Jurkat, Clone E6-1 (cell line): Measurements from ENCODE around the gene CERS5.
"Not testable (repeated sequence)": the region's sequence is repeated elsewhere in the genome, so short reads cannot be mapped to it uniquely, and the experiment has no call there.

Source experiments
- DNase-seq: peaks from one replicate; pipeline ENCODE4 v3.0.0-alpha.2; 2011; ENCODE audit warnings: low read depth, low spot score
- H3K4me3 ChIP-seq: 2 replicates; pipeline ENCODE4 v1.5.1; 2011; ENCODE audit warnings: mild to moderate bottlenecking, low read length, control low read depth, moderate library complexity

The CERS5 gene

DNA sequence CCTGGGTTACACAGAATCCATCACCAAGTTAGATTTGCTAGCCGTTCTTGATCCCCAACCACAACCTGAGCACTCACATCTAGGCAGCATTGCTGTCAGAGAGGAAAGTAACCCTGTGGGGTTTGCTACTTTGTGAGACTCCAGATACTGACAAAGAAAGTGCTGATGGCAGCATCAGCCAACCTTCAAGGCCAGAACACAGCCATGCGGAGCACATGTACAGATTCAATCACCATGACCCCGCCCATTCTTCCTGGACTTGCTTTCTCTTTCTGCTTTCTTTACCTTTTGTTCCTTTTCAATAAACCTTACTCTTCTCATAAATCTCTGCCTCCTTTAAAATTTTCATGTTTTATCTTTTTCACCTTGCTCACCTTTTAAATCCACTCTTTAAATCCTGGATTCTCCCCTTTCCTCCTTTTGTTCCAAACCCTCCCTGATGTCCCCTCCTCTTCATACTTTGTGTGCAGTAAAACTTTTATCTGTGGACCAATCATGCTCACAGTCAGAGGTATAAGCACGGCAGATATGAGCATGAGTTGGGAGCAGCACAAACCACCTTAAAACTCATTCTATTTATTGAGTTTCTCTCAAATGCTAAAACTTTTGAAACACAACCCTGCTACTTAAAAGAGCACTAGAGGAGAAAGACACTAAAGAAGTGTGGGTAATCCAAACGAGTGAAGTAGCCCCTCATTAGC is 21.9 kb upstream of the CERS5 start:
- no peak for DNase-seq

DNA sequence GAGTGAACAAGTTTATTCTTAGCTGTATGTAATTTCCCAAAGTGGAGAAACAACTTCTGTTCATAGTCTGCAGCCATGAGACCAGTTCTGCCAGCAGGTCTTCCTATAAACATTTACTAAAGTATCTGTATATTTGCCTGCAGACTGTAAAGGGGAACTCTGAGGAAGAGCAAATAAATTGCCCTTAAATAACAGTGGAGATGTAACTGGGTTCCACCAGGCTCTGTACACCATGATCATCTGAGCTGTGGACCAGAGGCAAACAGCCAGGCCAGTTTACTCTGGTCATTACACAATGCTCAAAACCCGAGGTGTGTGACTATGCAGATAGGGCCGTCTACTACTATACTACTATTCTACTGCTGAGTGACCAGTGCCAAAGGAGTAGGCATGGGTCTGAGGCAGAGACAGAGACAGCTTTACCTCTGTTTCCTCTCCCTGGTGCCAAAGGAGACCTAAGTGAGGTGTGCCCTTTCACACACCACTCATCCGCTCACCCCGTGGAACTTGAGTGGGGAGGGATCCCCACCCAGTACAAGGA is 21.1 kb upstream of the CERS5 start:
- no peak for DNase-seq
- no peak overlapping the region for H3K4me3 ChIP-seq

More for the DNA sequence above, 21.9 kb upstream of the CERS5 start:
- H3K4me3 ChIP-seq = no peak overlapping the region

DNA sequence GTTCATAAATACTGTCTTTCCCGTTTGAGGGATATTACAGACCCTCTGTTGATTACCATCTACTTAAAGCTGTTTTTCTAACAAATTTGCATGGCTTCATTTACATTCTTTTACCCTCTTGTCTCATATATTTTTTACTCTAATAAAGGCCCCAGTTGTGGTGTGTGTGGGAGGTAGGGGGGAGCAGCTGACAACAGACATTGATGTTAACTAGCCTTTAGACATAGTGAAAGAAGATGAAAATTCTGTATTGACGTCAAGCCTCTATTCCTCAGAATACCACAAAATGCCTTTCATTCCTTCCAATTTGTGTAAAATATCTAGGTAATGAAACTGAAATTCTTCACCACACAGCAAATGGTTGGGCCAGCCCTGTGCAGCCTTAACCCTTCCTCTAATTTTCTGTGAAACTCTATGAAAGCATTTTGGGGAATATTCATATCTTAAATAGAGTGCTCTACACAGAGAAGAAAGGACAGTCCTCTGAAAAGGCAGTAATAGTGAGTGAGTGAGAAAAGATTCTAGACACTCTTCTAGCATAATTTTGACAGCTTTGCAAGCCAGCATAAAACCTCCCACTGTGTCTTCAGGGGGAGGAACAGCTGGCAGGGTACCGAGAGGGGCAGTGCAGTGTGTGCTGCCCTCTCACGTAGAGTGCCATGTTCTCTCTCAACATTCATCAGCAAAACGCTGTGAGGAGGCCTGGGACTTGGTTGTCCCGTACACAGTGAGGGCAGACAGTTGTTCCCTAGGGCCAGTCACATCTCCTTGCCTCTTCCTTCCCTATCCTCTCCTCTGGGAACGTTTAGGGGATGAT is 20.1 kb upstream of the CERS5 start:
- H3K4me3 ChIP-seq = no peak overlapping the region
- no peak for DNase-seq

DNA sequence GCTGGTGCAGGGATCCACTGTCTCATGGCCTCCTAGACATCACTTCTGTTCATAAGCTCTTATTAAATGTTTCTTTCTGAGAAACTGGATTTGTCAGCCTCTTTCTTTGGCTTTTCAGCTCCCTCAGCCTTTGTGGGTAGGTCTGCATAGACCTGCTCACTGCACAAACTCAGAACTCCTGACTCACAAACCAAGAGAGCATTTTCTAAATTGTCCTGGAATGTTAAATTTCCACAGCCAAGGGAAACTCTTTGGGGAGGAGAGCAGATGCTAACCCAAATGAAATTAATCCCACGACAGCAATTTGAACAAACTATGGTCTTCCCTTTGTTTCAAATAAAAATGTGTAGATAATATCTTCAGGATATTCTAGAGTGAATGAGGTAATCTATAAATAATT is 19.5 kb upstream of the CERS5 start:
- no peak overlapping the region for H3K4me3 ChIP-seq
- no peak for DNase-seq

DNA sequence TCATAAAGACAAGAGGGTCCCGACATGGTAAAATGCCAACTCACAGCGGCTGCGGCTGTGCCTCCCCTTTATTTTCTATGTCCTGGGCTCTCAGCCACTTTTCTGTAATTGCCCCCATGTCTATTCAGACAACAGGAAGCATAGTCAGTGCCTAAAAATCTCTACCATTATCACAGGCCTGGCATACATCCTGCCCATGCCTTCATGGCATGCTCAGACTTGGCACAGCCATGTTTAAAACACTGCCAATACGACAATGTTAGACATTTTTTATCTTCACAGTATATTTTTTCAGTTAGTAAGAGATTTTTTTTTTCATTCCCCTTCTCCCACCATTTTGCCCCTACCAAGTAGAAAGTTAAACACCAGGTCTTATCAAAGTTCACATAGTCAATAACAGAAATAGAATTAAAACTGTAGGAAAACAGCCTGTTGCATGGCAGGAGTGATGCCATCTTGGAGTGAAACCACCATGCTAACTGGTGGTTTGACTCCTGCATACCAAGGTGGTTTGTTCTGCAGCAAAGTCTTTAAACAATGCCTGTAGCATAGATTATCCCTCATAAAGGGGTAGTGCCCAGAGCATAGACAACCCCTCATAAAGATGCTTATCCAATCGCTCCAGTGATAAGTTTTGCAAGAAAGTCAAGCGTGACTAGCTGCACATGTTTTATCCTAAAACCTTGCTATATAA is 18.9 kb upstream of the CERS5 start:
- no peak overlapping the region for H3K4me3 ChIP-seq
- DNase-seq = no peak

DNA sequence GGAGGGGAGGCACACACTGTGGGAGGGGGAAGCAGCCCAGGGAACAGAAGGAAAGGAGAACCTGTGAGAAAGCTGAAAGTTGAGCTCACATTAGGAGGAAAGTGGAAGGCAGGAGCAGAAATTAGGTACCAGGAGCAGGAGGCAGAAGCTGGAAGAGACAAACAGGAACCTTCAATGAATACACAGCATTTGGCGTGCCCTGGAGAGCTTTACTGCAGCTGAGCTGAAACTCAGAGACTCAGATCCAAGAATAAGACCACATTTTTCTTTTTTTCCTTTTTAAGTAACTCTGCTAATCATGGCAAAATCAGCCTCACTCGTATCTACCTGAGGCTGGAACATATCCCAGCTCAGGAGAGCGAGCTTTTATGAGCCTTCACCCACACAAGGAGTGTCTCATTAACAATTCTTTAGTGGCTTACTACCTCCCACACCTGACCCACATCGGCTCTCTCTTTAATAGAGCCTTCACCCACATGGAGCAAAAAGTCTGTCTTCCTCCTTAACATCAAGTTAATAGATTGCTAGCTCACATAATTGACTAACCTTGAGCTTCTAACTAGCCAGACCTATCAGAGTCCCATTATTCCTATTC is 18.2 kb upstream of the CERS5 start:
- DNase-seq = no peak
- H3K4me3 ChIP-seq = no peak overlapping the region

DNA sequence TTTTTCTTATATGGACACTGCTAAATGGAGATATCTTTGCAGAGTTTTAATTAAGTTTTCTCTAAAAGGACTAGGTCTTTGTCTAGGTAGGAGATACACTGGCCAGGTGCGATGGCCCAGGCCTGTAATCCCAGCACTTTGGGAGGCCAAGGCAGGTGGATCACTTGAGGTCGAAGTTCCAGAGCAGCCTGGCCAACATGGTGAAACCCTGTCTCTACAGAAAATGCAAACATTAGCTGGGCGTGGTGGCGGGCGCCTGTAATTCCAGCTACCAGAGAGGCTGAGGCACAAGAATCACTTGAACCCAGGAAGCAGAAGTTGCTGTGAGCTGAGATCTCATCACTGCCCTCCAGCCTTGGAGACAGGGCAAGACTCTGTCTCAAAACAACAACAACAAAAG is 17.1 kb upstream of the CERS5 start:
- no peak for DNase-seq

DNA sequence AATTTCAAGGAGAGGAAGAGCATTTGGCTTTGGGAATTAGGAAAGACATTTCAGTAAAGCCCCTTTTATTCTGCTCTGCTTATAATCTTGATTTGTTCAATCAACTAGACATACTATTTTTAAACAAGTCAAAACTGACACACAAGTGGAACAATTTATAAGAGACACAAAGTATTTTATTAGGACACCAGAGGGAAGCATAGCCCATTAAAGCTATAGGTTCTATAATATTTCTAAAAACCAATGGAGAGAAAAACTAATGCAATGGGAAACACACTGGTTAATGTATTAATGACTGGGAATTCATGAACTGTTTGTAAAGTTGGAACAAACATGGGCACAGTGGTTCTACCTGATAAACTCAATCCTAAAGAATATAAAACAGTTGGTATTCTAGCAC is 15.3 kb upstream of the CERS5 start:
- DNase-seq = no peak
- no peak overlapping the region for H3K4me3 ChIP-seq

More for the DNA sequence above, 17.1 kb upstream of the CERS5 start:
- H3K4me3 ChIP-seq = no peak overlapping the region

DNA sequence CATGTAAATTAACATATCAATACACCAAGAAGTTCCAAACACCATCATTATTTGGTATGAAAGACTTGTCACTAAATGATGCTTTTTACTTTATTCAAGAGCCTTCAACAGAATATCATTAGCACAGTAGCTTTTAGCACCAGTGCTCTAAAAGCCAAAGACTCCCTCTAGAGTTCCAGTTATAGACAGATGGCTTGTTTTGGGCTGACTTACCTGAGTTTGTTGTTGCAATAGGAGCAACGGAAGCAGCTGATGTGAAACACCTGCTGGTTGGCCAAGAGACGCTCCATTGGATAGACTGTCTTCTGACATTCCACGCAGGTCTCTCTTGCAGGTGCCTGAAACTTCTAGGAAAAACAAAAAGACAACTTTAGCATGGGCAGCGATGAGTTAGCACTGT is 14.5 kb upstream of the CERS5 start:
- no peak for DNase-seq
- no peak overlapping the region for H3K4me3 ChIP-seq

DNA sequence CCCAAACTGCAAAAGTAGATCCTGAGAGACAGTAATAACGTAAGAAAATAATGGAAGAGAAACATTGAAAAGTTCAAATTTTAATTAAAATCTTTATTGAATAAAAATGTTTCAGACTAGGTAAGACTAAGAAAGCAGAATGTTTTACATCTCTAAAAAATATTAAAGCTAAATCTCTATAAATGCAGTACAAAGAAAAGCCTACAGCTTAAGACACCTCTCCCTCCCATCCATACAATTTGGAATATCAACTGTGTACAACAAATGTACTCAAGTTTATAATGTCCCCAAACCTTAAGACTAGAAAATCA is 8.5 kb upstream of the CERS5 start:
- H3K4me3 ChIP-seq = no peak overlapping the region
- DNase-seq = no peak

DNA sequence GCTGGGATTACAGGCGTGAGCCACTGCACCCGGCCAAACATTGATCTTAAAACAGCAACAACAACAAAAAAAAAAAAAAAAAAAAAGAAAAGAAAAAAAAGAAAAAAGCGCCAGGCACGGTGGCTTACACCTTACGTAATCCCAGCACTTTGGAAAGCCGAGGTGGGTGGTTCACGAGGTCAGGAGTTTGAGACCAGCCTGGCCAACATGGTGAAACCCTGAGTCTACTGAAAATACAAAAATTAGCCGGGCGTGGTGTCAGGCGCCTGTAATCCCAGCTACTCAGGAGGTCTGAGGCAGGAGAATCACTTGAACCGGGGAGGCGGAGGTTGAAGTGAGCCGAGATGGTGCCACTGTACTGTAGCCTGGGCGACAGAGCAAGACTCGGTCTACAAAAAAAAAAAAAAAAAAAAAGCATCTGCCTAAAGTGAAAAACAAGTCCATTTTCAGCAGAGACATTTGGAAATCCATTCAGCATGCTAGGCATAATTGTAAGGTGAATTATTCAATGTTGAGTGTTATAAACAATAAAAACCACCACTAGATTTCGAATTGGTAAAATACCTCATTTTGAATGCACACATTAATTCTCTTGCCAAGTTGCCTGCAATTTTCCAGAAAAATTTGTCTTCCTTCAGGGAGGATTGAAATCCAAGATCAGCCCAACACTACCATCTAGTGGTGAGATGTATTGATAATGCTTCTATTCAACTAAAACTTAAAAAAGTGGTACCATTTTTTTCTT is 8.0 kb upstream of the CERS5 start:
- H3K4me3 ChIP-seq = no peak overlapping the region
- peak; percentile 47 for DNase-seq

DNA sequence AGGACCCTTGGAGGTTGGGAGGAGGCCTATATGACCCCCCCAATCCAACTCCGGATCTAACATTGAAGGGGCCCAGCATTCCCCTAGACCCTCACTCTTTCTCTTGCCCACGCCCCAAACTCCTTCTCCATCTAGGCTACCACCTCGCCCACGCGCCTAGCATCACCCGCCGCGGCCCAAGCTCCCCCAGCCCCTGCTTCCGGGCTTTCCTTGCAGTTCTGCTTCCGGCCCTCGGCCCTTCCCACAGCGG is 445 bp downstream of the CERS5 start:
- no peak for DNase-seq

DNA sequence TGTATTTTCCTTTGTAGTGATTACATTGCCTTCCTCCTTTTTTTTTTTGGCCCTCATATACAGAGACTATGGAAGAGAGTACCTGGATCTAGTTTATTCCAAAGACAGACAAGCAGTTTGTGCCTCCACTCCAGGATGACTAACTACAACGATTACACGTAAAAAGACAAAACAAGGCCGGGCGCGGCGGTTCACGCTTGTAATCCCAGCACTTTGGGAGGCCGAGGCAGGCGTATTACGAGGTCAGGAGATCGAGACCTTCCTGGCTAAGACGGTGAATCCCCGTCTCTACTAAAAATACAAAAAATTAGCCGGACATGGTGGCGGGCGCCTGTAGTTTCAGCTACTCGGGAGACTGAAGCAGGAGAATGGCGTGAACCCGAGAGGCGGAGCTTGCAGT is 2.2 kb downstream of the CERS5 start:
- no peak for DNase-seq
- H3K4me3 ChIP-seq = no peak overlapping the region

More for the DNA sequence above, 445 bp downstream of the CERS5 start:
- H3K4me3 ChIP-seq = peak overlapping the region; percentile 86

DNA sequence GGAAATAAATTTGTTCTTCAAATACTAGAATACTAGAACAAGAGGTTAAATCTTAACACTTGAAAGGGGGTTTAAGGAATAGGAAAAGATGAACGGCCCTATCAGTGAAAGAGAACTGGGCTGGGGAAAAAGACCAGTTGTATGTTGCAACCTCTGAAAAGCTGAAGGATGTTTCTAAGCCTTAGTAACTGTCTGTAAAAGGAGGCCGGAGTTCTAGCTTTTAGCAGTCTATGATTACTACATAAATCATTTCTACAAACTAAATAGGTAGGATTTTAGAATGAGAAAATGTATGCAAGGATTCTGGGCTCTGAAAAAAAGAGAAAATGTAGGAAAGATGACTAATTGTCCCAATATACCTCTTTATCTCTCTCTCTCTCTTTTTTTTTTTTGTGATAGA is 4.9 kb downstream of the CERS5 start:
- no peak overlapping the region for H3K4me3 ChIP-seq
- DNase-seq = no peak

DNA sequence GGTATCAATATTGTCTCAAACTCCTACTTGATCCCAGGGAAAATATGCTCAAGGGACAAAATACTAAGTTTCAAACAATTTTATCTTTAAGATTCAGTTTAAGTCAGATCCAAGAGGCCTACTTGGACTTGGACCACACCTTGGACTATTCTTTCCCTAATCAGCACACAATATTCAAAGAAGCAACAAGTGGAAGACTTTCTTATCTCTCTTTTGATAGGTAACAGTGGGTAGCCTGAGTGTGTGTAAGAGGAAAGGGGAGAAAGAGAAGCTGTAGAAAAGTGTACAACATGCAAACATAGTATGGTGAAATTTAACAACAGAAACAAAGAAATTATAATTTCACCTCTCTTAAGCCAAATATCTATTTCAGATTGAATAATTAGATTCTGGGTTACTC is 6.5 kb downstream of the CERS5 start:
- H3K4me3 ChIP-seq = no peak overlapping the region

DNA sequence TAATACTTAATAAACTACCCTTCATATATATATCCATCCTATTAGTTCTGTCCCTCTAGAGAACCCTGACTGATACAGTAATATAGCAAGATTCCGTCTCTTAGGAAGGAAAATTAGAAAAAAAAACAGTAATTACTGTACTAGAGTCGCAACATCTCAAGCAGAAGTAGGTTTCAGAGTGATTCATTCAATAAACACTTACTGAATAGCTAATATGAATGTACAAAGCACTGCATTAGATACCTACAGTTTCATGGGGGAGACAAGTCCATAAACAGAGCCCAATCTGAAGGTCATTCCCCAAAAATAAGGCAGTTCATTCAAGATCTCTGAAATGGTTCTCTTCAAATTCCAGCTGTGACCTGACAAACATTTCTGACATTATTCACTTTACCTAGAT is 9.9 kb downstream of the CERS5 start:
- no peak for DNase-seq
- H3K4me3 ChIP-seq = no peak overlapping the region

More for the DNA sequence above, 6.5 kb downstream of the CERS5 start:
- no peak for DNase-seq

DNA sequence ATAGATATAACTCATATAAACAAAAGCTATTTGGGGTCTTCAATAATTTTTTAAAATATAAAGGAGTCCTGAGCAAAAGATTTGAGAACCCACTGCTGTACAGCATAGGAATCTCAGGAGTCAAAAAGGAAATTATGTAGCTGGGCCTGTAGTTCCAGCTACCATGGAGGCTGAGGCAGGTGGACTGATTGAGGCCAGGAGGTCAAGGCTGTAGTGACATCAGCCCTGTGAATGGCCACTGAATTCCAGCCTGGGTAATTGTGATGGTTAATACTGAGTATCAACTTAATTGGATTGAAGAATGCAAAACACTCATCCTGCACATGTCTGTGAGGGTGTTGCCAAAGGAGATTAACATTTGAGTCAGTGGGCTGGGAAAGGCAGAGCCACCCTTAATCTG is 10.5 kb downstream of the CERS5 start:
- DNase-seq = no peak

DNA sequence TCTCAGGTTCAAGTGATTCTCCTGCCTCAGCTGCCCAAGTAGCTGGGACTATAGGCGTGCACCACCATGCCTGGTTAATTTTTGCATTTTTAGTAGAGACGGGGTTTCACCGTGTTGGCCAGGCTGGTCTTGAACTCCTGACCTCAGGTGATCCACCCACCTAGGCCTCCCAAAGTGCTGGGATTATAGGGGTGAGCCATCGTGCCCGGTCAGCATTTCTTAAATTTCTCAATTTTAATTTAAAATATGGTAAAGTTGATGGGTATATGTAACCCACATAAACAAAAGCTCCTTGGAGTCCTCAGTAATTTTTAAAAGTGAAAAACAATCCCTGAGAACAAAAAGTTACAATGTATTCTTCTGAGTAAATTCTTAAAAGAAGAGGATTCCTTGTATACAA is 12.2 kb downstream of the CERS5 start:
- H3K4me3 ChIP-seq, DNase-seq: not testable (repeated sequence)

More for the DNA sequence above, 10.5 kb downstream of the CERS5 start:
- no peak overlapping the region for H3K4me3 ChIP-seq

DNA sequence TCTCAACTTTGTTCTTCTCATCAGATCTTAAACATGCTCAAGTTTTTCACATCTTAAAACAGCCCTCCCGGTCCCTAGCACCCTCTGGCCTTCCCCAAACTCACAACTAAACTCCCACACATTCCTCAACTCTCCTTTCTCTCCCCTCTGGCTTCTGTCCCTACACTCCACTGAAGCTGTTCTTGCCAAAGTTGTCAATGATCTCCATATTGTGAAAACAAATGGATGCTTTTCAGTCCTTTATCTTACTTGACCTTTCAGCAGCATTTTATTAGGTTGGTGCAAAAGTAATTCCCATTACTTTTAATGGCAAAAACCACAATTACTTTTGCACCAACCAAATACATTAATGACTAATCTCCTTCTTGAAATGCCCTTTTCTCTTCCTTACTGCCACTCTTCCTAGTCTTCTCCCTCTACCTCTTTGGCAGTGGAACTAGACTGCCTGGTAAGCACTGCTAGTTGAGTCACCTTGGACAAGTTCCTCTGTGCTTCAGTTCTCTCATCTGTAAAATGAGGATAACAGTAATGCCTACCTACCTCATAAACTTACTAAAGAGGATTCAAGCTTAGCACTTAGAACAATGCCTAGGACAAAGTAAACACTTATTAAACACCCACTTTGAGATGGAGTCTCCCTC is 16.0 kb downstream of the CERS5 start:
- DNase-seq = no peak

More for the DNA sequence above, 16.0 kb downstream of the CERS5 start:
- no peak overlapping the region for H3K4me3 ChIP-seq
